Measurements from ENCODE around the gene TENM3.
A peak's percentile ranks its signal among the peaks of the same experiment; 100 is the strongest.

The TENM3 gene

GRCh38 chr4:182513587-182514291 is 270.5 kb downstream of the TENM3 start:
- DNase-seq (ENCODE audit: low spot score) = no peak

- DNase-seq (ENCODE audit: low spot score) = no peak
These were observed 275.2 kb downstream of the TENM3 start for GRCh38 chr4:182518421-182518820.

GRCh38 chr4:182519528-182519927 is 276.3 kb downstream of the TENM3 start:
- DNase-seq (ENCODE audit: low spot score) = no peak

- no peak for DNase-seq (ENCODE audit: low spot score)
These were observed 277.8 kb downstream of the TENM3 start for GRCh38 chr4:182521011-182521410.

GRCh38 chr4:182528819-182529218 is 285.6 kb downstream of the TENM3 start:
- no peak for DNase-seq (ENCODE audit: low spot score)

GRCh38 chr4:182530451-182530850 is 287.2 kb downstream of the TENM3 start:
- no peak for DNase-seq (ENCODE audit: low spot score)

- DNase-seq (ENCODE audit: low spot score) = no peak
These were observed 288.5 kb downstream of the TENM3 start for GRCh38 chr4:182531555-182532162.

- no peak for DNase-seq (ENCODE audit: low spot score)
These were observed 289.2 kb downstream of the TENM3 start for GRCh38 chr4:182532441-182532840.

GRCh38 chr4:182533964-182534363 is 290.8 kb downstream of the TENM3 start:
- DNase-seq (ENCODE audit: low spot score) = no peak

- no peak for DNase-seq (ENCODE audit: low spot score)
These were observed 293.1 kb downstream of the TENM3 start for GRCh38 chr4:182536221-182536811.

- DNase-seq (ENCODE audit: low spot score) = no peak
These were observed 294.0 kb downstream of the TENM3 start for GRCh38 chr4:182537031-182537795.

GRCh38 chr4:182538031-182538430 is 294.8 kb downstream of the TENM3 start:
- DNase-seq (ENCODE audit: low spot score) = no peak

- no peak for DNase-seq (ENCODE audit: low spot score)
These were observed 297.3 kb downstream of the TENM3 start for GRCh38 chr4:182540496-182540895.

GRCh38 chr4:182547435-182547834 is 304.2 kb downstream of the TENM3 start:
- no peak for DNase-seq (ENCODE audit: low spot score)

- DNase-seq (ENCODE audit: low spot score) = no peak
These were observed 305.0 kb downstream of the TENM3 start for GRCh38 chr4:182548156-182548555.

GRCh38 chr4:182549356-182549755 is 306.2 kb downstream of the TENM3 start:
- DNase-seq (ENCODE audit: low spot score) = no peak

GRCh38 chr4:182552948-182553347 is 309.7 kb downstream of the TENM3 start:
- no peak for DNase-seq (ENCODE audit: low spot score)

GRCh38 chr4:182553653-182554052 is 310.5 kb downstream of the TENM3 start:
- DNase-seq (ENCODE audit: low spot score) = no peak

GRCh38 chr4:182554736-182555135 is 311.5 kb downstream of the TENM3 start:
- DNase-seq (ENCODE audit: low spot score) = no peak

- DNase-seq (ENCODE audit: low spot score) = peak; percentile 47
These were observed 312.8 kb downstream of the TENM3 start for GRCh38 chr4:182555997-182556418.

- DNase-seq (ENCODE audit: low spot score) = no peak
These were observed 313.4 kb downstream of the TENM3 start for GRCh38 chr4:182556580-182556979.

GRCh38 chr4:182560358-182560757 is 317.2 kb downstream of the TENM3 start:
- DNase-seq (ENCODE audit: low spot score) = no peak

- DNase-seq (ENCODE audit: low spot score) = no peak
These were observed 319.1 kb downstream of the TENM3 start for GRCh38 chr4:182562350-182562749.
